Bronchial epithelial cell (primary cell): ENCODE results near the gene KSR1. TPM values are rescaled to one million over a fixed set of nuclear protein-coding genes. Genes with fewer than 3 reads are reported as not detected.

Experiments
- DNase-seq: peaks from one replicate; pipeline ENCODE4 v3.0.0-alpha.2; 2010; ENCODE audit warnings: low read depth
- FAIRE-seq: peaks from 2 replicates; lab custom pipeline; 2011; peaks lifted over from hg19 to GRCh38; lab: Jason Lieb, UNC
- H3K27me3 ChIP-seq: 2 replicates; pipeline ENCODE4 v1.5.1; 2011; ENCODE audit warnings: low read length; ENCODE audit not compliant: control insufficient read depth, insufficient read depth
- H3K36me3 ChIP-seq: 2 replicates; pipeline ENCODE4 v1.5.1; 2011; ENCODE audit warnings: low read length; ENCODE audit not compliant: control insufficient read depth, insufficient read depth
- H3K4me3 ChIP-seq: 2 replicates; pipeline ENCODE4 v1.5.1; 2011; ENCODE audit warnings: mild to moderate bottlenecking, low read depth, low read length, control low read depth
- total RNA-seq: library from RNA; depleted of rRNA; stranded (reverse); fragments of >200 nt; gene quantifications from 2 replicates; pipeline ENCODE4 v1.2.1, GENCODE V29; 2014
- TF ChIP-seq, protein P1 (sequence below): IDR thresholded peaks from 2 replicates; pipeline ENCODE4 v1.5.1; 2011; ENCODE audit warnings: mild to moderate bottlenecking, moderate library complexity, low read length, control low read depth, inconsistent platforms; ENCODE audit not compliant: insufficient read depth, severe bottlenecking

Gene KSR1
- total RNA-seq, 1 donor from 2014 or later: 0.53 TPM

DNA sequence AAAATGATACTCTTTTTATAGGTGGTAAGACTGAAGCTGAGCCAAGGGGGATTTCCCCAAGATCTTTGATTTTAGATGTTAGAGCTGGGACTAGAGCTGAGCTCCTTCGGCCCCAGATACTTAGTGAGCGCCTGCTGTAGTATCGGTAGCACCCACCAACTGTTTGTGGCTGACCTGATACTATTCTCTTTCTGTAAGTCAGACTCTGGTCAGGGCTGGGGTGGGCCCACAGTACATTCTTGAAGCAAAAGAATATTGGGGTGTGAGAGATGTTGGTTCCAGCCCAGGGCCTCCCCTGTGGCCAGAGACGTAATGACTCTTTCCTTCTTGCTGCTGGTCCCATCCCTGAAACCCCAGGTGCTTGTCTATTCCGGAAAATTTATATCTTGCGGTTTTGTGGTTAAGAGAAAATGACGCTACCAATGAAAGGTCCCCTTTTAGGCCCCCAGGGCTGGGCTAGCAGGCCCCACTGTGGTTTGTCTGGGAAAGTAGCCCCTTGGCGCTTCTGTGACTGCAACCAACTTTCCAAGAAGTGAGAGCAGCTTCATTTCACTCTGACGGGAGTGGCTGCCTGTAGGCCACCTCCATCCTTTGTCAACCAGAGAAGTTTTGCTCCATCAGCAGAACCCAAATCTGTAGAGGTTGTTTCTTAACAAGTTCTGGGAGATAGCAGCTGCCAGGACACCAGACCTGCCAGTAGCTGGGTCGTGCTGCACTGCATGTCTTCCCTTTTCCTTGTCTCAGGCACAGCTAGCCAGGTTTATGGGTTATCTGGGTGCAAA, 88.3 kb downstream of the KSR1 start:
- TF ChIP-seq, protein P1, sequence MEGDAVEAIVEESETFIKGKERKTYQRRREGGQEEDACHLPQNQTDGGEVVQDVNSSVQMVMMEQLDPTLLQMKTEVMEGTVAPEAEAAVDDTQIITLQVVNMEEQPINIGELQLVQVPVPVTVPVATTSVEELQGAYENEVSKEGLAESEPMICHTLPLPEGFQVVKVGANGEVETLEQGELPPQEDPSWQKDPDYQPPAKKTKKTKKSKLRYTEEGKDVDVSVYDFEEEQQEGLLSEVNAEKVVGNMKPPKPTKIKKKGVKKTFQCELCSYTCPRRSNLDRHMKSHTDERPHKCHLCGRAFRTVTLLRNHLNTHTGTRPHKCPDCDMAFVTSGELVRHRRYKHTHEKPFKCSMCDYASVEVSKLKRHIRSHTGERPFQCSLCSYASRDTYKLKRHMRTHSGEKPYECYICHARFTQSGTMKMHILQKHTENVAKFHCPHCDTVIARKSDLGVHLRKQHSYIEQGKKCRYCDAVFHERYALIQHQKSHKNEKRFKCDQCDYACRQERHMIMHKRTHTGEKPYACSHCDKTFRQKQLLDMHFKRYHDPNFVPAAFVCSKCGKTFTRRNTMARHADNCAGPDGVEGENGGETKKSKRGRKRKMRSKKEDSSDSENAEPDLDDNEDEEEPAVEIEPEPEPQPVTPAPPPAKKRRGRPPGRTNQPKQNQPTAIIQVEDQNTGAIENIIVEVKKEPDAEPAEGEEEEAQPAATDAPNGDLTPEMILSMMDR: no peak
- FAIRE-seq: no peak
- Histone ChIP-seq H3K36me3 (no peaks in the 10 kb centered on the region), H3K4me3 (no peak overlapping the region), H3K27me3 (peaks cover 2% of the 10 kb centered on the region)
- no peak for DNase-seq

DNA sequence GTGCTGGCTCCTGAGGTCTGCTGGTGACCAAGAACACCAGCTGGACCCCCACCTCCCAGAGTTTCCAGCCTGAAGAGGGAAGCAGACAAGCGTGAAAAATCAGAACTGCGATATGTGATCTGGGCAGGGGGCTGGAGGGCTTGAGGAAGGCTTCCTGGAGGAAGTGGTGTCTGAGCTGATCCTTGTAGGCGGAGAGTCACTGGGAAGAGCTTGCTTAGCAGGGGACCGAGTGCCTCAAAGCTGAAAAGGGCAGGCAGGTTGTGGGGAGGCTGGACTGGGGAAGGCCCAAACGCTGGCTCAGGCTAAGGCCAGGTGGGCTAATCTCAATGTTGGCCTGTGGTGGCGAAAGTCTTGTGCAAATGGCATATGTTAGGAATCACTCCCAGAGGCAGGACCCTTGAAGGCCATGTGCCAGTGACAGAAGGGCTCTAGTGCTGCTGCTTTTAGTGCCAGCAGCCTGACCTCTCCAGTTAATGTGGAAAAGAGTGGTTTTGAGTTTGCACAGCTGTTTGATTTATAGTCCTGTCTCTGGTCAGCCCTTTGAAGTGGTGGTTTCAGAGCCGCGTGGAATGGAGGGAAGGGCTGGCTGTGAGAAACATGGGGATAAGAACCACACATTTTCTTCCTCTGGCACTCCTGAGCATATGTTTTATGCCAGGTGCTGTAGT, 89.4 kb downstream of the KSR1 start:
- DNase-seq: no peak
- TF ChIP-seq, protein P1: no peak
- H3K27me3 ChIP-seq: peaks cover 2% of the 10 kb centered on the region
- H3K4me3 ChIP-seq: no peak overlapping the region
- H3K36me3 ChIP-seq: no peaks in the 10 kb centered on the region
- FAIRE-seq: no peak

DNA sequence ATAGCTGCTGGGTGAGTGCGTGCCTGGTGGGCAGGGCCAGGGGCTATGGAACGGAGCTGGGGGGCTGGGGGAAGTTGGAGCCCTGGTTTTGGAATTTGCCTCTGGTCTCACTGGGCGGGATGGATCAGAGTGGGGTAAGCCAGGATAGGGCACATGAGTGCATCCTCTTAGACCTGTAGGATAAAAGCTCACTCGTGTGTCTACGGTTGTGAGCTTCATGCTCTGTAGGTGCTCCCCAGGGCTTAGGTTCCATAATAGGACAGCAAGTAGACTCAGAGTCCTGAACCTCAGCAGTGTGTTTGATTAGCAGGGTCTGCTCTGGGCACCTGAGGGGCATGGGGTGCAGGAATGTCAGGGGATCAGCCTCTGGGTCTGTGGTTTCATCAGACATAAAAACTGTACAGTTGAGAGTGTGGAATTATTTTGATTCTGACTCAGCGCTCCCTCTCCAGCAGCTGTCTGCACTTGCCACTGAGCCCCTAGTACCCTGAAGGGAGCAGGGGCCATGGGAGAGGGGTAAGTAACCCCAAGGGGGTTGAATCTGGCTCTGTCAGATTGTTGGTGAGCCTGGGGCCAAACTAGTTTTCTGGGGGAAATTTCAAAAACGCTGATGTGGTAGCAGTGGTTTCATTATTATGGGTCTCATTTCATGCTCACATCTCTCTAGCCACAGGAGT, 90.5 kb downstream of the KSR1 start:
- no peak for DNase-seq
- no peak for FAIRE-seq

DNA sequence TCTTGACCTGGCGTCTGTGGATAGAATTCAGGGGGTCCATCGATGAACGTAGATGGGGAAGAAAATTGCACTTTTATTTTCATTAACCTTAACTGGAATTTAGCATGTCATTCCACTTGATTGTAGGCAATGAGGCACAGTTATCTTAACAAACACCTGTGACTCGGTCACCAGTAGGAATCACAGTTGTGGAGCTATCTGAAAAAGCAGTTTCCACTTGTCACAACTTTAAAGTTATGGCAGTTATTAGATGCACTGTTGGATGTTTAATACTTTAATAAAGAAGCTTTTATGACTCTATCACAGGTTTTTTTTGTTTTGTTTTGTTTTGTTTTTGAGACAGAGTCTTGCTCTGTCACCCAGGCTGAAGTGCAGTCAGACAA, 91.0 kb downstream of the KSR1 start:
- no peak overlapping the region for H3K4me3 ChIP-seq
- TF ChIP-seq, protein P1: no peak
- DNase-seq (no peak), FAIRE-seq (no peak)
- no peaks in the 10 kb centered on the region for H3K36me3 ChIP-seq
- H3K27me3 ChIP-seq: no peaks in the 10 kb centered on the region

More for the DNA sequence above, 90.5 kb downstream of the KSR1 start:
- no peaks in the 10 kb centered on the region for H3K36me3 ChIP-seq
- H3K27me3 ChIP-seq: no peaks in the 10 kb centered on the region
- TF ChIP-seq, protein P1: no peak
- H3K4me3 ChIP-seq: no peak overlapping the region

DNA sequence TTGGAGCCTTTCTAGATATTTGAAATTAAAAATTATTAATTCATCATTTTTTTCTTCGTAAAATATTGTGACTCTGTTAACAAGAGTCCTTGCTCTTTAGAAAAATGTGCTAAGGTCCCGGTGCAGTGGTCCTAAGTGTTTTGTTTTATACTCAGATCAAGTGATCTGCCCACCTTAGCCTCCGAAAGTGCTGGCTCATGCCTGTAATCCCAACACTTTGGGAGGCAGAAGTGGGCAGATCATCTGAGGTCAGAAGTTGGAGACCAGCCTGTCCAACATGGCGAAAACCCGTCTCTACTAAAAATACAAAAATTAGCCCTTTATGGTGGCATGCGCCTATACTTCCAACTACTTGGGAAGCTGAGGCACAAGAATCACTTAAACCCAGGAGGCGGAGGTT, 92.1 kb downstream of the KSR1 start:
- TF ChIP-seq, protein P1: no peak
- FAIRE-seq (no peak), DNase-seq (no peak)
- no peaks in the 10 kb centered on the region for H3K27me3 ChIP-seq
- H3K4me3 ChIP-seq: no peak overlapping the region
- no peaks in the 10 kb centered on the region for H3K36me3 ChIP-seq
